Thyroid gland (tissue), 4 donors: ENCODE results near the gene PTPRN2.

Experiments
- POLR2A ChIP-seq, 2 donors: fragments of 450-650 bp; IDR thresholded peaks; one replicate each; pipeline ENCODE4 v1.6.1; 2017; ENCODE audit warnings: antibody characterized with exemption in 2 of 2, mild to moderate bottlenecking in 2 of 2, moderate library complexity in 1 of 2
- TF ChIP-seq, protein P1 (sequence below), 6 experiments: fragments of 200-600 bp in 3 of 6; fragments of 450-650 bp in 3 of 6; sonication (generic) in 3 of 6; IDR thresholded peaks; one replicate each; pipeline ENCODE4 v1.5.1; 2016 to 2019; ENCODE audit warnings: antibody characterized with exemption in 6 of 6, mild to moderate bottlenecking in 2 of 6, inconsistent platforms in 1 of 6, moderate library complexity in 1 of 6

- TF ChIP-seq POLR2A (IDR thresholded peaks at IDR 0.05) = no peak
- TF ChIP-seq, protein P1, sequence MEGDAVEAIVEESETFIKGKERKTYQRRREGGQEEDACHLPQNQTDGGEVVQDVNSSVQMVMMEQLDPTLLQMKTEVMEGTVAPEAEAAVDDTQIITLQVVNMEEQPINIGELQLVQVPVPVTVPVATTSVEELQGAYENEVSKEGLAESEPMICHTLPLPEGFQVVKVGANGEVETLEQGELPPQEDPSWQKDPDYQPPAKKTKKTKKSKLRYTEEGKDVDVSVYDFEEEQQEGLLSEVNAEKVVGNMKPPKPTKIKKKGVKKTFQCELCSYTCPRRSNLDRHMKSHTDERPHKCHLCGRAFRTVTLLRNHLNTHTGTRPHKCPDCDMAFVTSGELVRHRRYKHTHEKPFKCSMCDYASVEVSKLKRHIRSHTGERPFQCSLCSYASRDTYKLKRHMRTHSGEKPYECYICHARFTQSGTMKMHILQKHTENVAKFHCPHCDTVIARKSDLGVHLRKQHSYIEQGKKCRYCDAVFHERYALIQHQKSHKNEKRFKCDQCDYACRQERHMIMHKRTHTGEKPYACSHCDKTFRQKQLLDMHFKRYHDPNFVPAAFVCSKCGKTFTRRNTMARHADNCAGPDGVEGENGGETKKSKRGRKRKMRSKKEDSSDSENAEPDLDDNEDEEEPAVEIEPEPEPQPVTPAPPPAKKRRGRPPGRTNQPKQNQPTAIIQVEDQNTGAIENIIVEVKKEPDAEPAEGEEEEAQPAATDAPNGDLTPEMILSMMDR (IDR thresholded peaks at IDR 0.05) = no peak
These were observed 703.1 kb downstream of the PTPRN2 start for GRCh38 chr7:157884461-157885062.
